ENCODE measurements around the gene CUL5.
"Not testable (repeated sequence)": the region's sequence is repeated elsewhere in the genome, so short reads cannot be mapped to it uniquely, and the experiment has no call there.

The CUL5 gene

DNA sequence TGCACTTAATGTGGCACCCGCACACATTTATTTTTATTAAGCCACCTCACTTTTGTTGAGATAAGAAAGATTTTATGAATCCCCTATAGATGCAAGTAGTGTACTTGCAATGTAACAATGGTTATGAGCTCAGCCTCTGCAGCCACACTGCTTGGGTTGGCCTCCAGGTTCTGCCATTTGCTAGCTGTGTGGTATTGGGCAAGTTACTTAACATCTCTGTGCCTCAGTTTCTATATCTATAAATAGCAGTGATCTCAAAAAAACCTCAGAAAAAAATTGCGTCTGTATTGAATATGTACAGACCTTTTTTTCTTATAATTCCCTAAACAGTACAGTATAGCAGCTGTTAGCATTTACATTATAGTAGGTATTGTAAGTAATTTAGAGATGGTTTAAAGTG is 10.0 kb downstream of the CUL5 start:
- Histone ChIP-seq H3K4me2 (no peak overlapping the region), H3K9me3 (no peaks in the 10 kb centered on the region), H3K9ac (no peak overlapping the region), H3K27me3 (no peaks in the 10 kb centered on the region), H4K20me1 (peaks cover 98% of the 10 kb centered on the region), H3K36me3 (peaks cover 49% of the 10 kb centered on the region), H3K4me3 (no peak overlapping the region), H3K27ac (no peak overlapping the region), H3K4me1 (no peaks in the 10 kb centered on the region)
- TF ChIP-seq Cebpa-rat (IDR thresholded peaks at IDR 0.05) = no peak

DNA sequence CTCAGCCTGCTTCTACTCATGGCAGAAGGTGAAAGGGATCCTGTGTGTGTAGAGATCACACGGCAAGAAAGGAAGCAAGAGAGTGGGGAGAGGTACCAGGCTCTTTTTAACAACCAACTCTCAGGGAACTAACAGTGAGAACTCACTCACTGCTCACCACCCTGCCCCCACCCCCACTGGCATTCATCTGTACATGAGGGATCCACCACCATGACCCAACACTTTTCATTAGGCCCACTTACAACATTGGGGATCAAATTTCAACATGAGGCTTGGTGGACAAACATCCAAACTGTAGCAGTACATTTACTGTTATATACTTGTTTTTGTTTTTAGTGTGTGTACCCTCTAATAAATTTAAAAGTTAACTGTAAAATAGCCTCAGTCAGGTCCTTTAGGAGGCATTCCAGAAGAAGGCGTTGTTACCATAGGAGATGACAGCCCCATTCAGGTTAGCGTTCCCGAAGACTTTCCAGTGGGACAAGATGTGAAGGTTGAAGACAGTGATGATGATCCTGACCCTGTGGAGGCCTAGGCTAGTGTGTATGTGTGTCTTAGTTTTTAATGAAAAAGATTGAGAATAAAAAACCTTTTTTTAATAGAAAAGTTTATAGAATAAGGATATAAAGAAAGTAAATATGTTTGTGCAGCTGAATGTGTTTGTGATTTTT is 11.3 kb downstream of the CUL5 start:
- H3K27me3 ChIP-seq = no peaks in the 10 kb centered on the region
- peaks cover 36% of the 10 kb centered on the region for H3K36me3 ChIP-seq
- H3K4me3 ChIP-seq = no peak overlapping the region
- H4K20me1 ChIP-seq = peaks cover 98% of the 10 kb centered on the region
- no peak overlapping the region for H3K27ac ChIP-seq
- H3K9ac ChIP-seq = no peak overlapping the region
- TF ChIP-seq Cebpa-rat (IDR thresholded peaks at IDR 0.05) = no peak
- H3K4me1 ChIP-seq = no peaks in the 10 kb centered on the region
- no peak overlapping the region for H3K4me2 ChIP-seq
- H3K9me3 ChIP-seq = no peaks in the 10 kb centered on the region

DNA sequence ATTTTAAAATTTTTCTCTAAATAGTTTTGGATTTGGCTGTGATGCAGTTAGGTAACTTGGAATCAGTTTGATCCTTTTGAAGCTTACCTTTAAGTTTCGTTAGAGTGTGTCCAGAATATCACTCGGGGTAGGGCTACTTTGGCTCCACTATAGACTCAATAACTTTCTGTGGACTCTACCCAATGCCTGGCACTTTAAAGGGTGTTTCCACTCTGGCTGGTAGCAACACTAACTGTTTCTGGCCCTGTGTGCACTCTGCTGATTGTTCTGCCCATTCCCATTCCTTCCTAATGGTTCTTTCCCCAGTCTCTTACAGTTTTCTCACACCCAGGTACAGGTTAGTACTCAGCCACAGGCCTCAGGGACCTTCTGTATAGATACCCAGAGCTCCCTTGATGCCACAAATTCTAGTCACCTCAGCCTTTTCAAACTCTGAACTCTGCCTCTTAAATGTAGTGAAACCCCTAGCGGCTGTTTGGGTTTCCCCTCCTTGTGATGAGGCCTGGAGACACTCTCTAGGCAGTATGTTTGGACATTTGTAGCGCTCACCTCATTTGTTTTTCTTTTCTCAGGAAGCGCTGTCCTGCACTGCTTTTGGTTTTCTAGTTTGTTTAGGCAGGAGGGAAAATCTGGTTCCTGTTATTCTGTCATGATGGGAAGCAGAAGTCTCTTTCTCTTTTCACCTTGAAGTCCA is 16.8 kb downstream of the CUL5 start:
- no peak overlapping the region for H3K9ac ChIP-seq
- H3K4me3 ChIP-seq = no peak overlapping the region
- peaks cover 100% of the 10 kb centered on the region for H4K20me1 ChIP-seq
- TF ChIP-seq Cebpa-rat (IDR thresholded peaks at IDR 0.05) = no peak
- peaks cover 26% of the 10 kb centered on the region for H3K9me3 ChIP-seq
- H3K27me3 ChIP-seq = no peaks in the 10 kb centered on the region
- H3K36me3 ChIP-seq = peaks cover 48% of the 10 kb centered on the region
- no peaks in the 10 kb centered on the region for H3K4me1 ChIP-seq
- H3K4me2 ChIP-seq = no peak overlapping the region
- no peak overlapping the region for H3K27ac ChIP-seq

DNA sequence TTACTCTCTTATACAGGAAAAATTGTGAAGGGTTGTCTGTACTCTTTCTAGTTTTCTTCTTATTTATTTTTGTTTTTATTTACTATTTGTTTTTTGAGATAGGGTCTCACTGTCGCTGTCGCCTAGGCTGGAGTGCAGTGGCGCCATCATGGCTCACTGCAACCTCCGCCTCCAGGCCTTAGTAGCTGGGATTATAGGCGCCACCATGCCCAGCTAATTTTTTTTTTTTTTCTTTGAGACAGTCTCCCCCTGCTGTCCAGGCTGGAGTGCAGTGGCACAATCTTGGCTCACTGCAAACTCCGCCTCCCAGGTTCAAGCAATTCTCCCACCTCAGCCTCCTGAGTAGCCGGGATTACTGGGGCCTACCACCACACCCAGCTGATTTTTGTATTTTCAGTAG is 18.4 kb downstream of the CUL5 start:
- peaks cover 55% of the 10 kb centered on the region for H3K36me3 ChIP-seq
- peaks cover 100% of the 10 kb centered on the region for H4K20me1 ChIP-seq
- no peak overlapping the region for H3K9ac ChIP-seq
- no peaks in the 10 kb centered on the region for H3K27me3 ChIP-seq
- no peak overlapping the region for H3K4me2 ChIP-seq
- peaks cover 26% of the 10 kb centered on the region for H3K9me3 ChIP-seq
- TF ChIP-seq Cebpa-rat (IDR thresholded peaks at IDR 0.05) = no peak
- no peak overlapping the region for H3K27ac ChIP-seq
- H3K4me1 ChIP-seq = no peaks in the 10 kb centered on the region
- H3K4me3 ChIP-seq = no peak overlapping the region

DNA sequence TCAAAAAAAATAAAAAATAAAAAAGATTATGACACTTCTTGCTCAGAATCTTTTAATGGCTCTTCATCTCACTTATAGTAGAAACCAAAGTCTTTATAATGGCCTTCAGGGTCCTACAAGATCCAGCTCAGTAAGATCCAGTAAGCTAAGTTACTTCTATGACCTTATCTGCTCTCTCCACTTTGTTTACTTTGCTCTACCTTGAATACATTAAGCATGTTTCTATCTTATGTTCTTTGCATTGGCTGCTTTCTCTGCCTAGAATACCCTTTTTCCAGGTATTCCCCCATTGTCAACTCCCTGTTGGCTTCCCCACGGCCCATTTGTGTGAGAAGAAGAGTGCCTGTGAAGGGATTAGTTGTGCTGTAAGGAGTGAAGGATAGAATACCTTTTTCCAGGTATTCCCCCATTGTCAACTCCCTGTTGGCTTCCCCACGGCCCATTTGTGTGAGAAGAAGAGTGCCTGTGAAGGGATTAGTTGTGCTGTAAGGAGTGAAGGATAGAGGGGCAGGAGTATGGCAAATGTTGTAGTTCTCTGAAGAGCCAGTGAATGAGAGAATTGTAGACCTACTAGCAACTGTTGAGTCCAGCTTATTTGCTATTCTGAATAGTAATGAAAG is 20.2 kb downstream of the CUL5 start:
- not testable (repeated sequence) for H3K27ac ChIP-seq, H3K9ac ChIP-seq, H3K4me3 ChIP-seq, H3K4me2 ChIP-seq, H3K27me3 ChIP-seq, H3K4me1 ChIP-seq
- H3K36me3 ChIP-seq = peaks cover 66% of the 10 kb centered on the region
- peaks cover 100% of the 10 kb centered on the region for H4K20me1 ChIP-seq
- H3K9me3 ChIP-seq = peaks cover 26% of the 10 kb centered on the region

DNA sequence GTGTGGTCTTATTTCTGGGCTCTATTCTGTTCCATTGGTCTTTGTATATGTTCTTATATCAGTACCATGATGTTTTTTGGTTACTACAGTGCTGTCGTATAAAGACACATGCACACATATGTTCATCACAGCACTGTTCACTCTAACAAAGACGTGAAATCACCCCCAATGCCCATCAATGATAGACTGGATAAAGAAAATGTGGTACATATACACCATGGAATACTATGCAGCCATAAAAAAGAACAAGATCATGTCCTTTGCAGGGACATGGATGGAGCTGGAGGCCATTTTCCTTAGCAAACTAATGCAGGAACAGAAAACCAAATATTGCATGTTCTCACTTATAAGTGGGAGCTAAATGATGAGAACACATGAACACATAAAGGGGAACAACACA is 22.9 kb downstream of the CUL5 start:
- not testable (repeated sequence) for H3K4me2 ChIP-seq, H3K4me1 ChIP-seq, H3K4me3 ChIP-seq, H3K9ac ChIP-seq, H3K27me3 ChIP-seq, H3K27ac ChIP-seq
- Histone ChIP-seq H4K20me1 (peaks cover 100% of the 10 kb centered on the region), H3K9me3 (peaks cover 14% of the 10 kb centered on the region), H3K36me3 (peaks cover 80% of the 10 kb centered on the region)

DNA sequence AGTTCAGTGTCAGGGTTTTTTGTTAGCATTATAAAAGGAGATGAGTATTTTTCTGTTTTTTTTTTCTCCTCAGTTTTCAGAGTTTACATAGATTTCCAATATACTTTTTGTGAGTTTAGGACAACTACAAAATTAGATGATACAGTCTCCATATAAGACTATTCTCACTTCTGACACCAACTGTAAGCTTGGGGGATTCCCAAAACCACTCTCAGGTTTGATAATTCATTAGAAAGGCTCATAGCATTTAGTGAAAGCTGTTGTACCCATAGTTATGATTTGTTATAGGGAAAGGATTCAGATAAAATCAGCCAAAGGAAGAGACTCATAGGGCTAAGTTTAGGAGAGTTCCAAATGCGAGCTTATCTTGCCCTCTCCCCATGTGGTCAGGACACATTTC is 24.1 kb downstream of the CUL5 start:
- Histone ChIP-seq H3K4me1 (no peaks in the 10 kb centered on the region), H3K9ac (no peak overlapping the region), H4K20me1 (peaks cover 100% of the 10 kb centered on the region), H3K4me2 (no peak overlapping the region), H3K9me3 (peaks cover 5% of the 10 kb centered on the region), H3K36me3 (peaks cover 82% of the 10 kb centered on the region), H3K4me3 (no peak overlapping the region), H3K27ac (no peak overlapping the region), H3K27me3 (no peaks in the 10 kb centered on the region)
- no peak for TF ChIP-seq Cebpa-rat (IDR thresholded peaks at IDR 0.05)

DNA sequence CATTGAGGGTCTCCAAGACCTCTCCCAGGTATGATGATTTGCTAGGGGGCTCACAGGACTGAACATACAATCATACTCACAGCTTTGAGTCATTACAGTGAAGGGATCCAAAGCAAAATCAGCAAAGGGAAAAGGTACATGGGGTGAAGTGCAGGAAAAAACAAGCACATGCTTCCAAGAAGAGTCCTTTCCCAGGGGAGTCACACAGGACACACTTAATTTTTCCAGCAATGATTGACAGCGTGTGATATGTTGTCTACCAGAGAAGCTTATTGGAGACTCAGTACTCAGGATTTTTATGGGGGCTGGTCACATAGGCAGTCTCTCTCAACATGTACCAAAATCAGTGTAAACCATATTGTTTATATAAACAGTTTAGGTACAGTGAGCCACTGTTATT is 25.3 kb downstream of the CUL5 start:
- Histone ChIP-seq H3K36me3 (peaks cover 81% of the 10 kb centered on the region), H3K4me1 (no peaks in the 10 kb centered on the region), H3K27me3 (no peaks in the 10 kb centered on the region), H3K9ac (no peak overlapping the region), H3K4me3 (no peak overlapping the region), H3K27ac (no peak overlapping the region), H3K4me2 (no peak overlapping the region), H4K20me1 (peaks cover 100% of the 10 kb centered on the region), H3K9me3 (peaks cover 5% of the 10 kb centered on the region)
- no peak for TF ChIP-seq Cebpa-rat (IDR thresholded peaks at IDR 0.05)

DNA sequence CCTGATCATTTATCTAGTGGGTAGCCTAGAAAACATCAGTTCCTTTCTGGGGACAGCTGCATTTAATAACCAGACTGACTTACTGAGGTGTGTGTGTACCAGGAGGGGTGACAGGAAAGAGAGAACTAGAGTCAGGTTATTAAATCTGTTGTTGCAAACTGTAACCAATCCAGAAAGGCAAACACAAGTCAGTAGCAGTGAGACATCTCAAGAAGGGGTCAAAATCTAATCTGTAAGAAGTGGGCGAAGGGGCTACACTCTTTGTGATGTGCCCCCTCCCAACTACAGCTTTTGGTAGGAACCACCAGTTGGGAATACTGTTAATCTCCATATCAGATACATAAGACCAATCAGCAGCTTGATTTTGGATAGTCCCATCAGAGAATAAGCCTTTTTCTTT is 26.3 kb downstream of the CUL5 start:
- no peaks in the 10 kb centered on the region for H3K27me3 ChIP-seq
- TF ChIP-seq Cebpa-rat (IDR thresholded peaks at IDR 0.05) = no peak

DNA sequence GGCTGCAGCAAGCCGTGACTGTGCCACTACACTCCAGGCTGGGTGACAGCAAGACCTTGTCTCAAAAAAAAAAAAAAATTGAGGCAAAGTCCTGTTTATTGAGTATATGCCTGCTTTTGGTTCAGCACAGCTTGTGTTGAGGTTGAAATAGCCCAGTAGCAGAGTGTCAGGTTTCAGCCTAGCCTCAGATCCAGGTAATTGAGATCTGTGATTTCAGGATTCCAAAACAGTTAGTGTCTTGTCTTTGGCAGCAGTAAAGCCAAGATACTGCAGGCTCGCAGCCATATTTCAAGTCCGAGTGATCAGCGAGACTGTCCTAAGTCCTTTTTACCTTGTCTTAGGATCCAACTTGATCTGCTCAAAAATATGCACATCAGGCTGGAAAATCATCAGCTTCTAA is 27.0 kb downstream of the CUL5 start:
- TF ChIP-seq Cebpa-rat (IDR thresholded peaks at IDR 0.05) = no peak
- Histone ChIP-seq H3K9me3 (no peaks in the 10 kb centered on the region), H3K4me3 (no peak overlapping the region), H3K27me3 (no peaks in the 10 kb centered on the region), H3K36me3 (peaks cover 83% of the 10 kb centered on the region), H3K27ac (no peak overlapping the region), H3K4me1 (no peaks in the 10 kb centered on the region), H3K9ac (no peak overlapping the region), H3K4me2 (no peak overlapping the region), H4K20me1 (peaks cover 100% of the 10 kb centered on the region)

More for the DNA sequence above, 26.3 kb downstream of the CUL5 start:
- H3K4me2 ChIP-seq = no peak overlapping the region
- H3K4me1 ChIP-seq = no peaks in the 10 kb centered on the region
- H4K20me1 ChIP-seq = peaks cover 100% of the 10 kb centered on the region
- H3K4me3 ChIP-seq = no peak overlapping the region
- H3K9ac ChIP-seq = no peak overlapping the region
- H3K27ac ChIP-seq = no peak overlapping the region
- peaks cover 5% of the 10 kb centered on the region for H3K9me3 ChIP-seq
- peaks cover 84% of the 10 kb centered on the region for H3K36me3 ChIP-seq

Measured in BLaER1 (cell line).